ENCODE results near the gene ATAD3A.
"Not testable (repeated sequence)": the region's sequence is repeated elsewhere in the genome, so short reads cannot be mapped to it uniquely, and the experiment has no call there.

The ATAD3A gene

DNA sequence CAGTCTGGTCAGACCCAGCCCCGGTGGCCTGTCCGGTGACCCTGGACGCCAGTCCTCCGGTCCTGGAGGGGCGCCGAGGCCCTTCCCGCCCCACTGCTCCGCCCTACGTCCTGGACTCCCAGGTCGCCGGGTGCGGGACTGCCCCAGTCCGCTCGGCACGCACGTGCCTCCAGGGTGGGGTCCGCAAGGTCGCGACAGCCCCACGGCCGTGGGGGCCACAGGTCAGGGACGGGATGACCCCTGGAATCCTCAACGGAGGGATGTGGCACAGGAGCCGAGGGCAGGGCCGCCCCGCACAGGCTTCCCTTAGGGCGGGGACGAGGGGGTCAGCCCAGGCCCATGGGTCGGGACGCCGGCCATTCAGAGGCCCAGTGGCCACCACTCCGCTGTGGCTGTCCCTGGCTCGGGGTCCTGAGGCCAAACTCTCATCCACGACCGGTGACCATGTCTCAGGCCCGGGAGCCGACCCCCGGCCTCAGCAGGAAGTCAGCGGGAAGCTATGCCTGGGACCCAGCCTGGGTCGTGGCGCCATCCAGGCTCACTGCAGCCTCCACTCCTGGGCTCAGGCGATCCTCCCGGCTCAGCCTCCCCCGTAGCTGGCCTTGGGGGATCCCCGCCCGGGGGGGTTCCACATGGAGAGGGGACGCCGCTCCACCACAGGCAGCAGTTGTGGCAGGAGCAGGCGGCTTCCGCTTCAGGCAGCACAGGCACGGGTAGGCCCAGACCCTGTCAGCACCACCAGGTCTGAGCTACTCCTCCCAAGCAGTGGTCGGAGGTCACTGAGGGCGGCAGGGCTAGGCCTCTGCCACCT is 29.1 kb downstream of the ATAD3A start:
- DNase-seq, result no peak

DNA sequence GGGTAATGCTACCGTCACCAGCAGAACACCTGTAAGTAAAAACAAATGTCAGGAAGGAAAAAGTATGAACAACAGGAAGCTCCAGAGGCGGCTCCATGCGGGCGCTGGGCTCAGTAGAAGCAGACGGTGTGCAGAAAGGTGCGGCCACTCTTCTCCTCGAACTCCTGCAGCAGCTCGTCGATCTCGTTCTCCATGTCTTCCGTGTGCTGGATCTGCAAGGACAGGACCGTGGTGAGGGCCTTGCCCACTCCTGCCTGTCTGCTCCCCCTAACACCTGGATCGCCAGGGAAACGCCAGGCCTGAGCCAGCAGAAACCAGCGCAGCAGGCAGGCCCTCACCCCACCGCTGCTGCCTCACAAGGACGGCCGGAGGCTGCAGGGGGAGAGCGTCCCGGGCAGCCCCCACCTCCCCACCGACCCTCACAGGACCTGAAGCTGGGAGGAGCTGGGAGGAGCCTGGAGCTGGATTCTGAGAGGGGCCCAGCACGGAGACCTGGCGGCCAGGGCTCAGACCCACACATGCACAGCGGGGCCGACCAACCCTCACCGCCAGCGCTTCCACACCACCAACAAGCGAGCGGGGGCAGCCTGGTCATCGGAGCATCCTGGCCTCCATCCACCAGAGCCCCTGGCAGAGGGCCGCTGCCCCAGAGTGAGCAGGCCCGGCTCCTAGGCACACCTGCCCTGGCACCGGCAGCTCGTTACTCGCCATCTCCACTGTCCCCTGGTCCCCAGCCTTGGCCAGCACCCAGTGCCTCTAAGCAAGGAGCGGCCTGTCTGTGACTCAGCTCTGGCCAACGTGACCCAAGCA is 30.2 kb downstream of the ATAD3A start:
- DNase-seq, result no peak

DNA sequence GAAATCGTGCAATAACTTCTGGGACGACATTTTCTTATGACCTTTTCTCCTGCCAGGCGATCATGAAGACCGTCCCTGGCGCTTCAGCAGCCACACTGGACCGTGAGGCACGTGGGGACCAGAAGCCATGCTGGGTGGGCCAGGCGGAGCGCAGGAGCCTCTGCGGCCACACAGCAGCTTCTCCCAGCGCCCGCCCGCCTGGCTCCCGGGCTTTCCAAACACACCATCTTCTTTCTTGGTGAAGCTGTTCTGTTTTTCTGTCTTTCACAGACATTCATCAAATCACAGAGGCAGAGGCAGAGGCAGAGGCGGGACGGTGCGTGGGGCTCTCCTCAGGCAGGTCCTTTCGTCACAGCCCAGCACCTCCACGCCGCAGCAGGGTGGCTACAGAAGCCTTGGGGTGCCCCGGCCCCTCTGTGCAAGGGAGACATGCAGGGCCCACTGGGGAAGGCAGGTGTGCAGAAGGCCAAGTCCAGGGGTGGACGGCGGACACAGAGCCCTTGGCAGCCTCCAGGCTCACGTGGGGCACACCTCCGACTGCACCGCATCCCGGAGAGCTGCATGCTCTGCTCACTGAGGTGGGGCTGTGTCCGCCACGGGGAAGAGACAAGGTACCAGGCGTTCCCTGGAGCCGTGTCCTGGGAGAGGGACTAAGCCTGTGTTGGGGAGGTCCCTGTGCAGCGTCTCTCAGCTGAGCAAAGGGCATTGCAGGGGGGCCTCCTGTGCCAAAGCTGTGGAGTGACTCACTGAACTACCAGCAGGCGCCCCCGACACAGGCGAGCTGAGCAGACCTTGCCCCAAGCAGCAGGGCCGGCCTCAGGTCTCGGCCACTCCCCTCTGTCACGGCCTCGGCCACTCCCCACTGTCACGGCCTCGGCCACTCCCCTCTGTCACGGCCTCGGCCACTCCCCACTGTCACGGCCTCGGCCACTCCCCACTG is 31.1 kb downstream of the ATAD3A start:
- DNase-seq, result no peak

DNA sequence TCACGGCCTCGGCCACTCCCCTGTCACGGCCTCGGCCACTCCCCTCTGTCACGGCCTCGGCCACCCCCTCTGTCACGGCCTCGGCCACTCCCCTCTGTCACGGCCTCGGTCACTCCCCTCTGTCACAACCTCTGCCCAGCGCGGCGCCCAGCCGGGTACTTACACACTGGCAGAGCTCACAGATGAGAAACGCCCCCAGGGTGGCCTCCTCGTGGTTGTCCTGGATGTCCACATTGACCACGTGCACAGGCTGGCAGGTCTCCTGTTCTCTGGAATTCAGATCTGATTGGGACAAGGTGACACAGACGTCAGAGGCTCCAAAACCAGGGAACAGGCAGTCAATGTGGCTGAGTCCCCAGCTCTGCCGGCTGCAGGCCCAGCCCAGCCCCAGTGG is 31.7 kb downstream of the ATAD3A start:
- DNase-seq, result no peak

DNA sequence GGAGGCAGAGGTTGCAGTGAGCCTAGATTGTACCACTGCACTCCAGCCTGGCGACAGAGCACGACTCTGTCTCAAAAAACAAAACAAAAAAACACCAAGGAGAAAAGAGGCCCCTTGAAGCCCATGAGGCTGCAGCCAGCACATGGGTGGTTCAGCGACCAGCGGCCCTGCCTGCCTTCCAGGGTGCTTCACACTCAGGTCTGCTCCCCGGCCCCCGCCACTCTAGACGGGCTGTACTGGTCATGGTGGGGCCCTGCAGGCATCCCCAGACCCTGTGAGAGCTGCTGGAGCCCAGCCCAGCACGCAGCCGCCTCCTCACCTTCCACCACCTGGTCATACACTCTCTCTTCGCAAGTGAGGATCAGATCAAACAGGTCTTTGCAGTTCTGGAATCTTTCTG is 32.6 kb downstream of the ATAD3A start:
- no peak for DNase-seq

DNA sequence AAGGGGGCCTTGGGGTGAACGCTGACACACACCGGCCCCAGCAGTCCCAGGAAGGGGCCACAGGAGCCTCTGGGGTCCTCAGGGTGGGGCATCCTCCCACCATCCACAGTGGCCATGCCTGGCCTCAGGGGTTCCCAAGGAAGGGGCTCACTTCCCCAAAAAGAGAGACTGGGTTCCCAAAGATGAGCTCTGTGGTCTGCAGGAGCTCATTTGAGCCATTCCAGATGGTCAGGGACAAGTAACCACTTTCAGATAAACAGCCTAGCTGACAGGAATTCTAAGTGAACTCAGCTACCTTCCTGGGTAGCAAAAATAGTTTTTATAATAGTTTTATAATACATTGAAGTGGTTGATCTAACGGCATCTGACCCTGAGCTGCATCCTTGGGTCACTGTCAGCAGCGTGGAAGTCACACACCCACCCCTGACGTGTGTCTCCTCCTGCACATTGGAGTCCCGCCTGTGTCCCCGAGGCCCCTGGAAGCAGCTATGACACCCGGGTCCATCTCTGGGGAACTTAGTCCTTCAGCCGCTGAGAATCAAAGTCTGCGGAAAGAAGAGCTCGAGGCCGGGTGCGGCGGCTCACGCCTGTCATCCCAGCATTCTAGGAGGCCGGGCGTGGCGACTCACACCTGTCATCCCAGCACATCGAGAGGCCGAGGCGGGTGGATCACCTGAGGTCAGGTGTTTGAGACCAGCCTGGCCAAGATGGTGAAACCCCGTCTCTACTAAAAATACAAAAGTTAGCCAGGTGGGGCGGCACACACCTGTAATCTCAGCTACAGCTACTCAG is 34.2 kb downstream of the ATAD3A start:
- DNase-seq, result no peak

DNA sequence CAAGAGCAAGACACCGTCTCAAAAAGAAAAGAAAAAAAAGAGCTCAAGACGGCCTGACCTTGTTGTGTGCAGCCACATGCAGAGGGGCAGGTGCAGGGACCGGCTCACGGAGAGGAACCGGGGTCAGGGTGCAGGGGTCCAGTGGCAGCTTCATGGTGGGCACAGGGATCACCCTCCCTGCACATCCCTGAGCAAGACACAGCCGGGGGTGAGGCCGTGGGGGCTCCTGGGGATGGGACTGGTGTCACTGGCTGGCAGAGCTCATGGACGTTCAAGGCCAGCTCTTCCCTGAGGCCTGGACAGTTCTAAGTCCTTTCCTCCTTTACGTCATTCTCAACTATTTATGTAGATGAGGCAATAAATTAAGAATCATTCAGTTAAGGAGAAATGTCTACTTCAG is 35.0 kb downstream of the ATAD3A start:
- DNase-seq, result no peak

DNA sequence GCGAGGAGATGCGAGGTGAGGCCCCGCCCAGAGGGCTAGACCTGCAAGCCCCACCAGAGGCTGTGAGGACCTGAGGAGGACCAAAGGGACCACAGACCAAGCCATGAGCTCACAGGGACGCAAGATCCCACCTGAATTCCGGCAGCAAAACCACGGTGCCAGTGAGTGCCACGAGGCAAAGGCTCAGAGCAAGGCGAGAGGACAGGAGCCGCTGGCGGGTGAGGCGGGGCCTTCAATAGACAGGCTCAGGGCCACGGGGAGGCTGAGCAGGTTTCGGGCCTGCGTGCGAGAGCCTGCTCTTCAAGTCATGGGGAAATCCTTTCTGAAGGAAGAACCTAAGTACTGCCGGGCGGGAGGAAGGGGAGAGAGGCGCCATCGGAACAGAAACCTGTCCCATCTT is 35.5 kb downstream of the ATAD3A start:
- no peak for DNase-seq

DNA sequence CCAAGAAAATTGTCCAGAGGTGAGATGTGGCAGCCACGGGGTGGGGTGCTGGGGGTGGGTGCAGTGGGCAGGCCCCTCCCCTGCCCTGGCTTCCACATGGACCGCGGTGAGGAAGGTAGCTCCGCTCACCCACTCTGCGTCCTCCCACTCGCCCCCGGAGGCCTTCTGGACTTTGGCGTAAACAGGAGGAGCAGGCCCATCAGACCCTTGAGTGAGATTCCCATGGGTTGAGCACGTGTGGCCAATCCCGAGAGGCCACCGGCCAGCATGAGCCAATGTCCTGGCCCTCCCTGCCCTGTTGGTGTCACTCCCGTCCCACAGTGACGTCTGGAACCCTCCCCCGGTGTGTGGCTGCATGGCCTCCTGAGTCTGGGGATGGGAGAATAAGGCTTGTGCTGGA is 36.6 kb downstream of the ATAD3A start:
- no peak for DNase-seq

DNA sequence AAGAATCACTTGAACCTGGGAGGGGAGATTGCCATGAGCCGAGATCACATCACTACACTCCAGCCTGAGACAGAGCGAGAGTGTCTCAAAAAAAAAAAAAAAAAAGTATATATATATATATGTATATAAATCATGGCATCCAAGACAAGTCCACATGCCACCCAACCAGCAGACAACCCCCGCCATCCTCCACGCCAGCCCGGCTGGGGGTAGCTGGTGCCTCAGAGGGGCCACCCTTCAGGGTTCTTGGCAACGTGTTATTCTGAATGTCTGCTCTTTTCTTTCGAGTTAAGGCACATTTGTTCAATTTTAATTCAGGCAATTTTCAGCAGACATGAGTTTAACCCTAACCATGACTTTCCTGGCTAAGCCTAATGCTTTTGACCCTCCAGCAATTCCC is 38.1 kb downstream of the ATAD3A start:
- DNase-seq, result no peak

DNA sequence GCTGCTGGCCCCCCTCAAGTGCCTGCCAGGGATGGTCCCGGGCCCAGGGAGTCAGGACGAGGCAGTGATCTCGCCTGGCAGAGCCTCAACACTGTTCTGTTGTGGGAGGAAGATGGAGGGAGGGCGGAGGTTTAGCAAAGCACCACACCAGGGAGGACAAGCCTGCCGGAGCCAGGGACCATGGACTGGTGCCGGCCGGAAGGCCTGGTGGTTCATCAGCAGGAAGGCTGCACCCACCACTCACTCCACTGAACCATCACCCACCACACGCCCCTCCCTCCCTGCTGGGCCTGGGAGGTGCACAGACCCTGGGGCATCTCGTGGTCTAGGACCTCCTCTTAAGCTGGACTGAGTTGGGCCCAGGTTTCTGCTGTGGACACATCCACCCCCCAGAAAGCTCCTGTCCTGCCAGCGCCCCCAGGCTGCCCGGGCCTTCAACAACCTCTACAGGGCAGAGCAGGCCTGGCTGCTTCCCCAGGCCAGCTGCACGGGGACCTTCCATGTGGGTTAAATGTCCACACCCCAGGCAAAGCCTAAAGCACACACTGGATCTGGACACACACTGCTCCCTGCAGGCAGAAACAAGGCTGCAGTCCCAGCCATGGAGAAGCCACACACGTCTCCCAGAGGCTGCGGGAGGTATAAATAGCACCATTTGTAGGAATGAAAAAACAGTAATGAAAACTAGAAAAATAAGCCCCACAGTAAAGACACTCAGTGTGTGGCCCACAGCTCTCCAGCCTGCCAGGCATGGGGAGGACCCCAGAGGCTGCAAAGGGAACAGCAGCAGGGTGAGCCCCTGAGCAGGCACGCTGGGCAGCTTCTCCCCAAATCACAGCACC is 38.9 kb downstream of the ATAD3A start:
- DNase-seq, result no peak

DNA sequence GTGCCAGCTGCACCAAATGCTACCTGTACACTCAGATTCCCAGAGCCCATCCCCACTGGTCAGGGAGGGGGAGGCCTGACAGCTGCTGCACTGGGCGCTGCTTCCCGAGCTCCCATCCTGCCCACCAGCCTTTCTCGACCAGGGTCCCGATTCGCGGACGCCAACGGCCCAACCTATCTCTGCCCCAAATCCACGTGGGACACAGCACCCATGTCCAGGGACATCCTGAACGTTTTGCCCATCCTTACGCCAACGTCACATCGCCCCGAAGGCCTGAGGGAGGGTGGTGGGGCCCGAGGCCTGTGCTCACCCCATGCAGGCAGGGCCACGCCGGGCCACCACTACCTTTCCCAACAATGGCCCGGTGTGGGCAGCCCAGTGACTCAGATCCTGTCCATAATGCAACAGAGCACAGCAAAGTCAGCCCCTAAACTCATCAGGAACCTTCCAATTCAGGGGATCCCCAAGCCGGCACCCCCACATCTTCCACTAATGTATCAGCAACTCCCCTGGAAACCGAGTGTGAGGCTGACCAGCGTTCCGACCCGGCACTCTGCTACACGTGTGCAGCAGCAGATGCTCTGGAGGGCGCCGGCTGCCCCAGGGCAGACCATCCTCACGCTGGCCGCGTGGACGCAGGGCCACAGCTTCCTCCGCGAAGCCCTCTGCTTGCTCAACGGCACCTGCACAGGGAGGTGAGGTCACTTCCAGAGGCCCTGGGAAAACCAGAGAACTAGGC is 39.7 kb downstream of the ATAD3A start:
- no peak for DNase-seq

DNA sequence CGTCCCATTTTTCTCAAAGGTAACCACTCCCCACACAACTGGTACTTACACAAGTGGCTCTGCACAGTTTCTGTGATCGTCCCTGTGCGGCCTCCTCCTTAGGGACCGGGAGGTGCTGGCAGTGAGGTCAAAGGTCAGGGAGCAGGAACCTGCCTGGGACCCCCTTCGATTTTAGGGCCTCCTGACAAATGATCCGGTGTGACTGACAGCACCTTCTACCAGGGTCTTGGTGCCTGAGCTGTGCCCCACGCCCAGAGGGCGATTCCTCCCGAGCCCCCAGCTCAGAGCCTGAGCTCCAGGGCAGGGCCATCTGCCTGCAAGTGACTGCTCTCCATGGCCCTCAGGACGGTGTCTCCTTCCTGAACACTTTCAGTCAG is 40.3 kb downstream of the ATAD3A start:
- DNase-seq, result no peak

DNA sequence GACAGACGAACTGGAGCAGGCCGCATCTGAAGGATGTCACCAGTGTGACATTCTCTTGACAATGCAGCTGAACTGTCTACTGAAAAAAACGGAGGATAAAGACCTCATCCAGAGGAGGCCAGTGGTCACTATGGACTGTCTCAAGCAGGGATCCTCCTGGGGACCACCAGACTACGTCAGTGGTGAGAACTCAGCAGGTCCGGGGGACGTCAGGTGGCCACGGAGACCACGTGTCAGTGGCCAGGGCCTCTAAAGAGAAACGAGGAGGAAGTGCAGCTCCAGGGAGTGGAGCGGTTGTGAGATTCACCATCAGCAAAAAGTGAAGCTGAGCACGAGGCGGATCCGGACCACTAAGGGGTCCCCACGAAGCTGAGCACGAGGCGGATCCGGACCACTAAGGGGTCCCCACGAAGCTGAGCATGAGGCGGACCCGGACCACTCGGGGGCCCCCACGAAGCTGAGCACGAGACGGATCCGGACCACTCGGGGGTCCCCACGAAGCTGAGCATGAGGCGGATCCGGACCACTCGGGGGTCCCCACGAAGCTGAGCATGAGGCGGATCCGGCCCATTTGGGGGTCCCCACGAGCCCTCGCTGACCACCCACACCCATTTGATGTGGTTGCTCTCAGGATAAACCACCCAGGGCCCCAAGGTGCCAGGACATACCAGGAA is 42.0 kb downstream of the ATAD3A start:
- DNase-seq, result no peak

DNA sequence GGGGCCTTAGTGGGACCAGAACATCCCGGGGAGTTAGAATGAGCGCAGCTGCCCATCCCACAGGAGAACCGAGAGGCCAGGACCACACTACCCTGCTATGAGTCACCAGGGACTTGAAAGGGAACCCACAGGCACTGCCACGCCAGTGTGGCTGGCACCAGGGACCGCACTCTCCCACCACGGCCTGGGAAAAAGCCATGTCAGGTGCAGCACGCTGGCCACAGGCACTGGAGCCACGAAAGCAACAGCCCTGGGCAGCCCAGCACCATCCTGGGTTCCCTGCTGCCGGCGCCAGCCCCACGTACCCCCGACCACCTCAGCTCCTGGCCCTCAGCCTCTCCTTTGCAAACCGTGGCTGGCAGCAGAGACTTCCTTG is 42.6 kb downstream of the ATAD3A start:
- no peak for DNase-seq

DNA sequence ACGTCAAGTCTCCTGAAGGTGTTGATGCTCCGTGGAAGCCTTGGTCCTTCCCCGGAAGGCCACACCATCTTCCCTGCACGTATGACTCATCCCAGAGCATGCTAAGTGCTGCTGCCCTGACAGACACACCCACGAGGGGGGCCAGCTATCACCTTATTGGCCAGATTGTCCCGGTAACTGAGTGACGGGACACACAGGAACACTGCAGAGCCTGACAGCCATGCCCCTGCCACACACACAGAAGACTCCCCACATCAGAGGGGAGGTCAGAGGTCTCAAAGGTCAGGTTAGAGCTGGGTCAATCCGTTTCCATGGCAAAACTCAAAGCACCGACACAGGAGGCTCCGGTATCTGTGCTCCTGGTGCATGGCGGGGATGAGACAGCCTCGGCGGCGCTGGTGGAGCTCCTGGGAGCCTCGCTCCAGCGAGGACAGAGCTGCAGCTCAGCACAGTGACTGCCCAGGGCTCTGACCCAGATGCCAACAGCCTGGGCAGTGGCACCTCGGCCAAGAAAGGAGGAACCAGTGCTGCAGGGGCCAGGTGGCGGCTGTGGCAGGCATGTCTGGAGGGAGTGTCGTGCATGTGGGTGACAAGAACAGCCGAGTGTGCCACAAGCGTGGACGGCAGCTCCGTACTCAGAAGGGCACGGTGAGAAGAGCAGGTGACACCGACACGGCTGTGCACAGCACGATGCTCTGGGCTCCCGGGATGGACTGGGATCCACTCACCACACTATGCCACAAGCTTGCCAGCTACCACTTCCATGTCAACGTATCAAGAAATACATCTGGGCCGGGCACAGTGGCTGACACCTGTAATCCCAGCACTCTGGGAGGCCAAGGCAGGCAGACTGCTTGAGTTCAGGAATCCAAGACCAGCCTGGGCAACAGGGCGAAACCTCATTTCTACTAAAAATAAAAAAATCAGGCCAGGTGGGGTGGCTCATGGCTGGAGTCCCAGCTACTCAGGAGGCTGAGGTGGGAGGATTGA is 43.3 kb downstream of the ATAD3A start:
- no peak for DNase-seq

DNA sequence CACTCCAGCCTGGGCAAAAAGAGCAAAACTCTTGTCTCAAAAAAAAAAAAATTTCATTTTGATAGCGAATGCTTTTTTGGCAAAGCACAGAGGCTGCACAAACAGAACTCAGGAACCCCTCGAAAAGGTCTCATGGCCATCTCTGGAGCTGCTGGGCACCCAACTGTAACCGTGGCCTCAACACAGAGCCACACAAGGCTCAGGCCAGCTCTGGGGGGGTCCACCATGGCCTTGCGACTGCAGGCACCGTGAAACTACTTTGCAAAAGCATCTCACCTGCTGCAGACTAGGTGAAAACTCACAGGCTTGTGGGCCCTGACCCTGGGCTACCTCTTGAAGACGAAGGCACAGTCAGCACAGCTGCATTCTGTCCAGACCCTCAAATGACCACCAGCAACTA is 44.5 kb downstream of the ATAD3A start:
- no peak for DNase-seq

DNA sequence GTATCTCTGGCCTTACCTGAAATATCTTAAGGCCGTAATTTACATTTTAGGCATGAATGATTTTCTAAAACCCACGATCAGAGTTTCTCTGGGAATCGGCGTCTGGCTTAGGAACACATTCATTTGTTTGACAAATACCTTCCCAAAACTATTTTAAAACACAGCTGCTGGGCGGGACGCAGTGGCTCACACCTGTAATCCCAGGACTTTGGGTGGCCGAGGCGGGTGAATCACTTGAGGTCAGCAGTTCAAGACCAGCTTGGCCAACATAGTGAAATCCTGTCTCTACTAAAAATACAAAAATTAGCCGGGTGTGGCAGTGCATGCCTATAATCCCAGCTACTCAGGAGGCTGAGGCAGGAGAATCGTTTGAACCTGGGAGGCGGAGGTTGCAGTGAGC is 45.0 kb downstream of the ATAD3A start:
- DNase-seq, result not testable (repeated sequence)

DNA sequence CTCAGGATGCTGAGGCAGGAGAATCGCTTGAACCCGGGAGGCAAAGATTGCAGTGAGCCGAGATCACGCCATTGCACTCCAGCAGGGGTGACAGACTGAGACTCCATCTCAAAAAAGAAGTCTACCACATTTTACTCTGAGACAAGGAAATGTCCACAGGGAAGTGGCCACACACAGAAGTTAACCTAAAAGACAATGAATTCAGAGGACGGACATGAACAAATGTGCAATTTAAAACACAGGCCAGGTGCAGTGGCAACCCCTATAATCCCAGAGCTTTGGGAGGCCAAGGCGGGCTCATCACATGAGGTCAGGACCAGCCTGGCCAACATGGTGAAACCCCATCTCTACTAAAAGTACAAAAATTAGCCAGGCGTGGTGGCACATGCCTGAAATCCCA is 45.7 kb downstream of the ATAD3A start:
- not testable (repeated sequence) for DNase-seq
